Measurements from ENCODE around the gene ZNF764.
A peak's percentile ranks its signal among the peaks of the same experiment; 100 is the strongest.
"Not testable (repeated sequence)": the region's sequence is repeated elsewhere in the genome, so short reads cannot be mapped to it uniquely, and the experiment has no call there.

ZNF764 gene

GRCh38 chr16:30541502-30542329, 16.5 kb downstream of the ZNF764 start:
- Mint-ChIP-seq H3K27me3 (no peaks in the 10 kb centered on the region), H3K27ac (no peak overlapping the region), H3K4me1 (ENCODE audit: low read depth) (peaks cover 13% of the 10 kb centered on the region), H3K36me3 (ENCODE audit: low read depth) (peaks cover 13% of the 10 kb centered on the region), H3K4me3 (no peak overlapping the region), H3K9me3 (no peaks in the 10 kb centered on the region)

GRCh38 chr16:30540916-30541464, 17.2 kb downstream of the ZNF764 start:
- not testable (repeated sequence) for H3K27me3 Mint-ChIP-seq, H3K9me3 Mint-ChIP-seq, H3K4me3 Mint-ChIP-seq, H3K27ac Mint-ChIP-seq
- Mint-ChIP-seq H3K36me3 (ENCODE audit: low read depth) (peaks cover 20% of the 10 kb centered on the region), H3K4me1 (ENCODE audit: low read depth) (peaks cover 20% of the 10 kb centered on the region)

GRCh38 chr16:30539986-30540526, 18.1 kb downstream of the ZNF764 start:
- not testable (repeated sequence) for H3K9me3 Mint-ChIP-seq, H3K27me3 Mint-ChIP-seq, H3K4me3 Mint-ChIP-seq, H3K27ac Mint-ChIP-seq
- Mint-ChIP-seq H3K36me3 (ENCODE audit: low read depth) (peaks cover 27% of the 10 kb centered on the region), H3K4me1 (ENCODE audit: low read depth) (peaks cover 29% of the 10 kb centered on the region)

GRCh38 chr16:30539000-30539964, 18.9 kb downstream of the ZNF764 start:
- Mint-ChIP-seq H3K27me3 (no peaks in the 10 kb centered on the region), H3K27ac (no peak overlapping the region), H3K36me3 (ENCODE audit: low read depth) (peaks cover 28% of the 10 kb centered on the region), H3K4me1 (ENCODE audit: low read depth) (peaks cover 29% of the 10 kb centered on the region), H3K4me3 (no peak overlapping the region), H3K9me3 (no peaks in the 10 kb centered on the region)

GRCh38 chr16:30536391-30537024, 21.7 kb downstream of the ZNF764 start:
- H3K27me3 Mint-ChIP-seq, H3K9me3 Mint-ChIP-seq: not testable (repeated sequence)
- H3K36me3 Mint-ChIP-seq (ENCODE audit: low read depth): peaks cover 35% of the 10 kb centered on the region
- peak overlapping the region; percentile 98 for H3K4me3 Mint-ChIP-seq
- H3K4me1 Mint-ChIP-seq (ENCODE audit: low read depth): peaks cover 39% of the 10 kb centered on the region
- peak overlapping the region; percentile 100 for H3K27ac Mint-ChIP-seq

- Mint-ChIP-seq H3K4me1 (ENCODE audit: low read depth) (peaks cover 41% of the 10 kb centered on the region), H3K4me3 (peak overlapping the region; percentile 98), H3K9me3 (no peaks in the 10 kb centered on the region), H3K36me3 (ENCODE audit: low read depth) (peaks cover 42% of the 10 kb centered on the region), H3K27ac (peak overlapping the region; percentile 100), H3K27me3 (no peaks in the 10 kb centered on the region)
These were observed 22.4 kb downstream of the ZNF764 start for GRCh38 chr16:30535777-30536190.

- peaks cover 45% of the 10 kb centered on the region for H3K36me3 Mint-ChIP-seq (ENCODE audit: low read depth)
- H3K9me3 Mint-ChIP-seq: no peaks in the 10 kb centered on the region
- peaks cover 45% of the 10 kb centered on the region for H3K4me1 Mint-ChIP-seq (ENCODE audit: low read depth)
- H3K27ac Mint-ChIP-seq: peak overlapping the region; percentile 100
- peak overlapping the region; percentile 98 for H3K4me3 Mint-ChIP-seq
- H3K27me3 Mint-ChIP-seq: no peaks in the 10 kb centered on the region
These were observed 22.9 kb downstream of the ZNF764 start for GRCh38 chr16:30535106-30535776.

GRCh38 chr16:30534368-30535105, 23.6 kb downstream of the ZNF764 start, which contains the start of gene ZNF747:
Gene ZNF747 (minus strand): TSS chr16:30534858. CDS start chr16:30534679, 179 bp downstream.
- H3K4me1 Mint-ChIP-seq (ENCODE audit: low read depth): peaks cover 50% of the 10 kb centered on the region
- H3K27me3 Mint-ChIP-seq: no peaks in the 10 kb centered on the region
- peaks cover 45% of the 10 kb centered on the region for H3K36me3 Mint-ChIP-seq (ENCODE audit: low read depth)
- H3K9me3 Mint-ChIP-seq: no peaks in the 10 kb centered on the region
- H3K27ac Mint-ChIP-seq: peak within 1 kb of the TSS; percentile 100
- H3K4me3 Mint-ChIP-seq: peak within 1 kb of the TSS; percentile 98

GRCh38 chr16:30533748-30534367, 24.3 kb downstream of the ZNF764 start:
- Mint-ChIP-seq H3K27ac (peak overlapping the region; percentile 91), H3K36me3 (ENCODE audit: low read depth) (peaks cover 45% of the 10 kb centered on the region), H3K9me3 (no peaks in the 10 kb centered on the region), H3K27me3 (no peaks in the 10 kb centered on the region), H3K4me3 (peak overlapping the region; percentile 98), H3K4me1 (ENCODE audit: low read depth) (peaks cover 54% of the 10 kb centered on the region)

- Mint-ChIP-seq H3K4me3 (peak overlapping the region; percentile 98), H3K27me3 (no peaks in the 10 kb centered on the region), H3K9me3 (no peaks in the 10 kb centered on the region), H3K4me1 (ENCODE audit: low read depth) (peaks cover 57% of the 10 kb centered on the region), H3K27ac (peak overlapping the region; percentile 91), H3K36me3 (ENCODE audit: low read depth) (peaks cover 44% of the 10 kb centered on the region)
These were observed 25.0 kb downstream of the ZNF764 start for GRCh38 chr16:30533146-30533522.

- H3K36me3 Mint-ChIP-seq (ENCODE audit: low read depth): peaks cover 38% of the 10 kb centered on the region
- no peaks in the 10 kb centered on the region for H3K27me3 Mint-ChIP-seq
- H3K4me3 Mint-ChIP-seq: no peak overlapping the region
- peaks cover 57% of the 10 kb centered on the region for H3K4me1 Mint-ChIP-seq (ENCODE audit: low read depth)
- H3K27ac Mint-ChIP-seq: peak overlapping the region; percentile 91
- H3K9me3 Mint-ChIP-seq: no peaks in the 10 kb centered on the region
These were observed 25.7 kb downstream of the ZNF764 start for GRCh38 chr16:30532285-30533145.
